Measurements from ENCODE around the gene TNPO2.

Gene TNPO2

GRCh38 chr19:12766051-12766521, 42.4 kb upstream of the TNPO2 start:
- peak; percentile 74 to 75 for DNase-seq (ENCODE audit: low read depth in 2 of 2)
- H3K4me3 ChIP-seq (replicated peaks in 1 of 2; ENCODE audit: low read depth in 2 of 2, low read length in 2 of 2), result peak overlapping the region; percentile 36 to 40

GRCh38 chr19:12764698-12765097, 41.0 kb upstream of the TNPO2 start:
- DNase-seq (ENCODE audit: low read depth in 2 of 2), result no peak
- TF ChIP-seq CTCF (IDR thresholded peaks at IDR 0.05; ENCODE audit: low read depth, low read length), result no peak
- no peak overlapping the region for H3K4me3 ChIP-seq (replicated peaks in 1 of 2; ENCODE audit: low read depth in 2 of 2, low read length in 2 of 2)

More at GRCh38 chr19:12766051-12766521, 42.4 kb upstream of the TNPO2 start:
- TF ChIP-seq CTCF (IDR thresholded peaks at IDR 0.05; ENCODE audit: low read depth, low read length), result peak; percentile 59

- TF ChIP-seq CTCF (IDR thresholded peaks at IDR 0.05; ENCODE audit: low read depth, low read length), result no peak
- H3K4me3 ChIP-seq (replicated peaks in 1 of 2; ENCODE audit: low read depth in 2 of 2, low read length in 2 of 2), result no peak overlapping the region
- no peak for DNase-seq (ENCODE audit: low read depth in 2 of 2)
Measured at GRCh38 chr19:12763100-12763499, 39.4 kb upstream of the TNPO2 start.

GRCh38 chr19:12759686-12760085, 36.0 kb upstream of the TNPO2 start:
- no peak for TF ChIP-seq CTCF (IDR thresholded peaks at IDR 0.05; ENCODE audit: low read depth, low read length)
- DNase-seq (ENCODE audit: low read depth in 2 of 2), result no peak
- H3K4me3 ChIP-seq (replicated peaks in 1 of 2; ENCODE audit: low read depth in 2 of 2, low read length in 2 of 2), result no peak overlapping the region

- TF ChIP-seq CTCF (IDR thresholded peaks at IDR 0.05; ENCODE audit: low read depth, low read length), result peak; percentile 71
- peak overlapping the region; percentile 32 to 47 for H3K4me3 ChIP-seq (replicated peaks in 1 of 2; ENCODE audit: low read depth in 2 of 2, low read length in 2 of 2)
- peak; percentile 80 to 83 for DNase-seq (ENCODE audit: low read depth in 2 of 2)
Measured at GRCh38 chr19:12757544-12758274, 34.0 kb upstream of the TNPO2 start.

- TF ChIP-seq CTCF (IDR thresholded peaks at IDR 0.05; ENCODE audit: low read depth, low read length), result no peak
- H3K4me3 ChIP-seq (replicated peaks in 1 of 2; ENCODE audit: low read depth in 2 of 2, low read length in 2 of 2), result no peak overlapping the region
- DNase-seq (ENCODE audit: low read depth in 2 of 2), result no peak
Measured at GRCh38 chr19:12756150-12756883, 32.6 kb upstream of the TNPO2 start.

All from cardiac fibroblast (primary cell).